HCT116 (cell line): ENCODE results near the gene SYCP2. TPM values are rescaled to one million over a fixed set of nuclear protein-coding genes. Genes with fewer than 3 reads are reported as not detected.

Source experiments
- ATAC-seq: fragments of 200-7000 bp; cut with Tn5 transposase; 2 replicates; pipeline ENCODE4 v1.9.1; 2020; ENCODE audit warnings: mild to moderate bottlenecking, moderate library complexity
- BruUV-seq: library from RNA; stranded (reverse); fragments of 400-500 nt; replicated peaks from 2 replicates; lab custom pipeline; 2021; lab: Mats Ljungman, UMichigan
- CTCF ChIA-PET: fragments of 300-600 bp; sonication (Branson Sonifier 250); formaldehyde crosslinking; loops from one replicate; lab custom pipeline; 2021; ENCODE audit warnings: antibody characterized with exemption; lab: Charles Lee
- POLR2A ChIA-PET: fragments of 300-600, 350-600 bp; sonication (Branson Sonifier 250); formaldehyde crosslinking; loops from one replicate; lab custom pipeline; 2021; ENCODE audit warnings: antibody characterized with exemption; lab: Charles Lee
- RAD21 ChIA-PET, 2 experiments: fragments of 300-600 bp; sonication (Branson Sonifier 250); formaldehyde crosslinking; loops; one replicate each; lab custom pipeline; 2023; ENCODE audit warnings: low total read pairs in 2 of 2; ENCODE audit not compliant: uncharacterized antibody in 2 of 2, unreplicated experiment in 2 of 2, low non-redundant PET in 1 of 2; lab: Charles Lee
- DNase-seq: peaks from one replicate; pipeline ENCODE4 v3.0.0-alpha.2; 2010; ENCODE audit warnings: low read depth, low spot score
- H2AFZ ChIP-seq: fragments of 200-600 bp; shearing (Covaris generic), sonication (generic); 2 replicates; pipeline ENCODE4 v1.6.1; 2017; ENCODE audit warnings: low read depth, mixed run types, mixed read lengths, antibody characterized with exemption, low read length; ENCODE audit not compliant: poor library complexity, severe bottlenecking
- H3K27ac ChIP-seq: 2 replicates; pipeline ENCODE4 v1.5.1; 2012; ENCODE audit warnings: low read depth, low read length
- H3K27me3 ChIP-seq: fragments of 200-600 bp; sonication (generic); 2 replicates; pipeline ENCODE4 v1.6.1; 2016; ENCODE audit warnings: mixed run types, low read length, mixed read lengths; ENCODE audit not compliant: insufficient read depth
- H3K36me3 ChIP-seq, 2 experiments: fragments of 200-500 bp in 1 of 2; fragments of 200-600 bp in 1 of 2; sonication (Bioruptor generic) in 1 of 2; sonication (generic) in 1 of 2; 2 replicates each; pipeline versions ENCODE4 v1.5.1 to v1.6.1; 2014 to 2016; ENCODE audit warnings: low read length in 2 of 2, inconsistent platforms in 1 of 2, mixed read lengths in 1 of 2, mixed run types in 1 of 2; ENCODE audit not compliant: insufficient read depth in 2 of 2, control insufficient read depth in 1 of 2
- H3K4me1 ChIP-seq, 2 experiments: fragments of 200-600 bp in 1 of 2; sonication (generic) in 1 of 2; 2 replicates each; pipeline versions ENCODE4 v1.5.1 to v1.6.1; 2012 to 2017; ENCODE audit warnings: low read length in 2 of 2, inconsistent platforms in 1 of 2, mild to moderate bottlenecking in 1 of 2, mixed read lengths in 1 of 2, mixed run types in 1 of 2, moderate library complexity in 1 of 2; ENCODE audit not compliant: insufficient read depth in 2 of 2, control insufficient read depth in 1 of 2
- H3K4me2 ChIP-seq: fragments of 200-600 bp; sonication (generic); 2 replicates; pipeline ENCODE4 v1.6.1; 2017; ENCODE audit warnings: mixed run types, low read length, mixed read lengths
- H3K4me3 ChIP-seq, 2 experiments: fragments of 200-600 bp in 1 of 2; sonication (generic) in 1 of 2; replicated peaks in 1 of 2; 2 replicates each; pipeline ENCODE4 v1.5.1; 2011 to 2016; ENCODE audit warnings: low read length in 2 of 2, control low read depth in 1 of 2, low read depth in 1 of 2, mild to moderate bottlenecking in 1 of 2, mixed read lengths in 1 of 2, mixed run types in 1 of 2
- H3K79me2 ChIP-seq: fragments of 200-600 bp; sonication (generic); 2 replicates; pipeline ENCODE4 v1.6.1; 2017; ENCODE audit warnings: mild to moderate bottlenecking, mixed run types, low read length, moderate library complexity, mixed read lengths; ENCODE audit not compliant: insufficient read depth
- H3K9ac ChIP-seq: fragments of 200-600 bp; sonication (generic); 2 replicates; pipeline ENCODE4 v1.6.1; 2016; ENCODE audit warnings: low read length, mixed read lengths
- H3K9me2 ChIP-seq: fragments of 200-600 bp; sonication (generic), shearing (Covaris generic); 2 replicates; pipeline ENCODE4 v1.6.1; 2017; ENCODE audit warnings: mixed run types, mild to moderate bottlenecking, moderate library complexity; ENCODE audit not compliant: insufficient read depth
- H3K9me3 ChIP-seq, 2 experiments: fragments of 200-500 bp in 1 of 2; fragments of 200-600 bp in 1 of 2; sonication (Bioruptor generic) in 1 of 2; sonication (generic) in 1 of 2; 2 replicates each; pipeline ENCODE4 v1.6.1; 2014 to 2017; ENCODE audit warnings: low read length in 2 of 2, mixed read lengths in 2 of 2, inconsistent platforms in 1 of 2, low read depth in 1 of 2, mild to moderate bottlenecking in 1 of 2, mixed run types in 1 of 2, moderate library complexity in 1 of 2; ENCODE audit not compliant: control insufficient read depth in 1 of 2, insufficient read depth in 1 of 2
- H4K20me1 ChIP-seq: fragments of 200-600 bp; sonication (generic), shearing (Covaris generic); 2 replicates; pipeline ENCODE4 v1.6.1; 2017; ENCODE audit warnings: mixed run types, mild to moderate bottlenecking, moderate library complexity; ENCODE audit not compliant: insufficient read depth
- ATF3 ChIP-seq: IDR thresholded peaks from 2 replicates; pipeline ENCODE4 v1.6.1; 2012
- CBX3 ChIP-seq: IDR thresholded peaks from 2 replicates; pipeline ENCODE4 v1.6.1; 2012; ENCODE audit warnings: low read depth
- CEBPB ChIP-seq: IDR thresholded peaks from 2 replicates; pipeline ENCODE4 v1.6.1; 2012; ENCODE audit warnings: low read depth
- CTCF ChIP-seq, 3 experiments: fragments of 200-600 bp in 1 of 3; sonication (generic) in 1 of 3; IDR thresholded peaks in 2 of 3; conservative IDR thresholded peaks in 1 of 3; 2 replicates each; pipeline ENCODE4 v1.5.1; 2012 to 2017; ENCODE audit warnings: low read depth in 2 of 3, low read length in 2 of 3, antibody characterized with exemption in 1 of 3, borderline replicate concordance in 1 of 3, control low read depth in 1 of 3, mild to moderate bottlenecking in 1 of 3, mixed read lengths in 1 of 3, mixed run types in 1 of 3, moderate library complexity in 1 of 3; ENCODE audit not compliant: insufficient read depth in 1 of 3
- EGR1 ChIP-seq: IDR thresholded peaks from 2 replicates; pipeline ENCODE4 v1.6.1; 2012; ENCODE audit warnings: low read depth
- ELF1 ChIP-seq: IDR thresholded peaks from 2 replicates; pipeline ENCODE4 v1.6.1; 2012; ENCODE audit warnings: low read depth, borderline replicate concordance
- EZH2 ChIP-seq: fragments of 200-600 bp; sonication (generic); IDR thresholded peaks from 2 replicates; pipeline ENCODE4 v1.6.1; 2017; ENCODE audit warnings: antibody characterized with exemption, mixed run types
- JUND ChIP-seq: IDR thresholded peaks from 2 replicates; pipeline ENCODE4 v1.6.1; 2012
- POLR2A ChIP-seq: IDR thresholded peaks from 2 replicates; pipeline ENCODE4 v1.7.0; 2011; ENCODE audit warnings: borderline replicate concordance; ENCODE audit not compliant: insufficient read depth, insufficient read length; ENCODE audit errors: extremely low read depth
- POLR2AphosphoS5 ChIP-seq: IDR thresholded peaks from 2 replicates; pipeline ENCODE4 v1.6.1; 2011; ENCODE audit warnings: mild to moderate bottlenecking, low read depth, low read length, moderate library complexity
- SIN3A ChIP-seq: IDR thresholded peaks from 2 replicates; pipeline ENCODE4 v1.6.1; 2012; ENCODE audit warnings: low read depth
- SRF ChIP-seq: IDR thresholded peaks from 2 replicates; pipeline ENCODE4 v1.6.1; 2012; ENCODE audit warnings: low read depth
- TCF7L2 ChIP-seq: IDR thresholded peaks from 2 replicates; pipeline ENCODE4 v1.7.0; 2011; ENCODE audit warnings: borderline replicate concordance, inconsistent platforms; ENCODE audit not compliant: insufficient read depth, insufficient read length; ENCODE audit errors: extremely low read depth
- YY1 ChIP-seq: IDR thresholded peaks from 2 replicates; pipeline ENCODE4 v1.6.1; 2011; ENCODE audit warnings: low read length, low read depth, moderate library complexity, mild to moderate bottlenecking; ENCODE audit not compliant: insufficient replicate concordance; ENCODE audit errors: extremely low read depth
- ZFX ChIP-seq: fragments of 450-650 bp; IDR thresholded peaks from 2 replicates; pipeline ENCODE4 v1.6.1; 2017
- intact Hi-C: fragments of 100-400 bp; cut with micrococcal nuclease; formaldehyde crosslinking; loops from 2 replicates; pipeline ENCODE4 v1.10.0; 2022
- total RNA-seq: library from RNA; stranded (reverse); gene quantifications from one replicate; pipeline ENCODE4 v1.2.1, GENCODE V29; 2021; ENCODE audit not compliant: unreplicated experiment
- TF ChIP-seq, protein P1 (sequence below): IDR thresholded peaks from 2 replicates; pipeline ENCODE4 v1.6.1; 2012; ENCODE audit warnings: low read depth

SYCP2 gene
- total RNA-seq, 1 experiment from 2014 or later = 0.59 TPM

DNA sequence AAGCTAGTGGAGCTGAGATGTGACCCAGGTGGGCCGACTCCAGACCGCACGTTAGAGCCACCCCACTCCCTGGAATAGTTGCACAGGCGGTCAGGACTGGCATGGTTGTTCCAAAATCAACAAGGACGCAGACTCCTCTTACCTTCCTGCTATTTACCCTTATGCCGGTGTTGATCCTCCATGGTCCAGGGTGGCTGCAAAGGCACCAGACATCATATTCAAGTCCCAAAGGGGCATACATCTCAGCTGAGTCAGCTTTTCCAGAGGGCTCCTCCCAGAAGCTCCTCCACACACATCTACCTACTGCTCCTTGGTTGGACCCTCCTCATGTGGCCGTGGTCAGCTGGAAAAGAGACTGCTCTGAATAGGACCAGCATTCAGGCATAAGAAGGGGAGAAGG, 112.2 kb downstream of the SYCP2 start:
- intact Hi-C loops = no loop called here
- no peaks in the 10 kb centered on the region for H3K9me2 ChIP-seq
- ATAC-seq = no peak
- no peak for TF ChIP-seq POLR2A
- TF ChIP-seq, protein P1, sequence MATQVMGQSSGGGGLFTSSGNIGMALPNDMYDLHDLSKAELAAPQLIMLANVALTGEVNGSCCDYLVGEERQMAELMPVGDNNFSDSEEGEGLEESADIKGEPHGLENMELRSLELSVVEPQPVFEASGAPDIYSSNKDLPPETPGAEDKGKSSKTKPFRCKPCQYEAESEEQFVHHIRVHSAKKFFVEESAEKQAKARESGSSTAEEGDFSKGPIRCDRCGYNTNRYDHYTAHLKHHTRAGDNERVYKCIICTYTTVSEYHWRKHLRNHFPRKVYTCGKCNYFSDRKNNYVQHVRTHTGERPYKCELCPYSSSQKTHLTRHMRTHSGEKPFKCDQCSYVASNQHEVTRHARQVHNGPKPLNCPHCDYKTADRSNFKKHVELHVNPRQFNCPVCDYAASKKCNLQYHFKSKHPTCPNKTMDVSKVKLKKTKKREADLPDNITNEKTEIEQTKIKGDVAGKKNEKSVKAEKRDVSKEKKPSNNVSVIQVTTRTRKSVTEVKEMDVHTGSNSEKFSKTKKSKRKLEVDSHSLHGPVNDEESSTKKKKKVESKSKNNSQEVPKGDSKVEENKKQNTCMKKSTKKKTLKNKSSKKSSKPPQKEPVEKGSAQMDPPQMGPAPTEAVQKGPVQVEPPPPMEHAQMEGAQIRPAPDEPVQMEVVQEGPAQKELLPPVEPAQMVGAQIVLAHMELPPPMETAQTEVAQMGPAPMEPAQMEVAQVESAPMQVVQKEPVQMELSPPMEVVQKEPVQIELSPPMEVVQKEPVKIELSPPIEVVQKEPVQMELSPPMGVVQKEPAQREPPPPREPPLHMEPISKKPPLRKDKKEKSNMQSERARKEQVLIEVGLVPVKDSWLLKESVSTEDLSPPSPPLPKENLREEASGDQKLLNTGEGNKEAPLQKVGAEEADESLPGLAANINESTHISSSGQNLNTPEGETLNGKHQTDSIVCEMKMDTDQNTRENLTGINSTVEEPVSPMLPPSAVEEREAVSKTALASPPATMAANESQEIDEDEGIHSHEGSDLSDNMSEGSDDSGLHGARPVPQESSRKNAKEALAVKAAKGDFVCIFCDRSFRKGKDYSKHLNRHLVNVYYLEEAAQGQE = no peak
- no peak for TF ChIP-seq CTCF (IDR thresholded peaks at IDR 0.05 in 2 of 3, conservative IDR thresholded peaks at IDR 0.05 in 1 of 3; ENCODE audit: borderline replicate concordance in 1 of 3, insufficient read depth in 1 of 3, low read depth in 2 of 3, low read length in 2 of 3)
- no peak for TF ChIP-seq YY1
- no peak for TF ChIP-seq ELF1
- no peak for TF ChIP-seq JUND
- TF ChIP-seq TCF7L2 = no peak
- no peak for TF ChIP-seq SRF
- no peak for TF ChIP-seq EZH2
- no peak for TF ChIP-seq SIN3A
- TF ChIP-seq ZFX = no peak
- no peak for TF ChIP-seq CEBPB
- TF ChIP-seq ATF3 = no peak
- TF ChIP-seq POLR2AphosphoS5 = no peak
- TF ChIP-seq CBX3 = no peak
- TF ChIP-seq EGR1 = no peak
- no peaks in the 10 kb centered on the region for H3K9me3 ChIP-seq
- no TSS peak for BruUV-seq
- no peak overlapping the region for H3K27ac ChIP-seq
- H3K27me3 ChIP-seq = peaks cover 4% of the 10 kb centered on the region
- H3K4me2 ChIP-seq = no peak overlapping the region
- ChIA-PET CTCF (no interaction called here), RAD21 (no interaction called here), POLR2A (no interaction called here)
- no peaks in the 10 kb centered on the region for H3K79me2 ChIP-seq
- no peaks in the 10 kb centered on the region for H4K20me1 ChIP-seq
- no peaks in the 10 kb centered on the region for H3K36me3 ChIP-seq
- DNase-seq = no peak
- no peak overlapping the region for H3K4me3 ChIP-seq
- no peaks in the 10 kb centered on the region for H3K4me1 ChIP-seq
- no peak overlapping the region for H3K9ac ChIP-seq
- no peak overlapping the region for H2AFZ ChIP-seq
